ENCODE measurements around the gene IQGAP2. TPM values are rescaled to one million over a fixed set of nuclear protein-coding genes. Genes with fewer than 3 reads are reported as not detected.

IQGAP2 gene
- total RNA-seq, 1 experiment from 2014 or later: 1.5 TPM

- TF ChIP-seq CTCF (IDR thresholded peaks at IDR 0.05; ENCODE audit: unreplicated experiment): no peak
- Mint-ChIP-seq H3K27ac (ENCODE audit: low read depth, unreplicated experiment) (no peak overlapping the region), H3K27me3 (ENCODE audit: insufficient read depth, unreplicated experiment) (no peaks in the 10 kb centered on the region), H3K36me3 (ENCODE audit: insufficient read depth, unreplicated experiment) (no peaks in the 10 kb centered on the region), H3K4me1 (ENCODE audit: insufficient read depth, unreplicated experiment) (peaks cover 11% of the 10 kb centered on the region), H3K9me3 (ENCODE audit: unreplicated experiment) (peaks cover 7% of the 10 kb centered on the region), H3K4me3 (ENCODE audit: unreplicated experiment) (no peak overlapping the region)
- CTCF ChIA-PET: interaction anchor here (1.1 to 1.9 kb wide), 2 partner anchors 19 to 39 kb away, joined by 4 read pairs; partner anchors contain the start of gene IQGAP2
- intact Hi-C loops (cut with micrococcal nuclease): no loop called here
- no peak for DNase-seq (ENCODE audit: unreplicated experiment)
- POLR2A ChIA-PET: no interaction called here
- no TSS peak for BruUV-seq (replicated peaks)
Measured at GRCh38 chr5:76364226-76364589, 38.9 kb upstream of the IQGAP2 start.

GRCh38 chr5:76365561-76365960 lies 37.5 kb upstream of the IQGAP2 start:
- Mint-ChIP-seq H3K27me3 (ENCODE audit: insufficient read depth, unreplicated experiment) (no peaks in the 10 kb centered on the region), H3K4me1 (ENCODE audit: insufficient read depth, unreplicated experiment) (peaks cover 11% of the 10 kb centered on the region), H3K4me3 (ENCODE audit: unreplicated experiment) (no peak overlapping the region), H3K27ac (ENCODE audit: low read depth, unreplicated experiment) (no peak overlapping the region), H3K9me3 (ENCODE audit: unreplicated experiment) (peaks cover 7% of the 10 kb centered on the region), H3K36me3 (ENCODE audit: insufficient read depth, unreplicated experiment) (no peaks in the 10 kb centered on the region)
- ChIA-PET POLR2A (no interaction called here), CTCF (interaction anchor here (1.2 kb wide), 1 partner anchor 28 kb away, joined by 5 read pairs; no protein-coding TSS in a partner anchor)
- TF ChIP-seq CTCF (IDR thresholded peaks at IDR 0.05; ENCODE audit: unreplicated experiment): no peak
- no peak for DNase-seq (ENCODE audit: unreplicated experiment)
- BruUV-seq (replicated peaks): no TSS peak
- intact Hi-C loops (cut with micrococcal nuclease): no loop called here

GRCh38 chr5:76366596-76366995 lies 36.5 kb upstream of the IQGAP2 start:
- POLR2A ChIA-PET: no interaction called here

GRCh38 chr5:76367623-76368371 lies 35.3 kb upstream of the IQGAP2 start:
- H3K27ac Mint-ChIP-seq (ENCODE audit: low read depth, unreplicated experiment): no peak overlapping the region
- no TSS peak for BruUV-seq (replicated peaks)
- peak; percentile 67 for DNase-seq (ENCODE audit: unreplicated experiment)
- H3K4me1 Mint-ChIP-seq (ENCODE audit: insufficient read depth, unreplicated experiment): peaks cover 12% of the 10 kb centered on the region
- ChIA-PET CTCF (no interaction called here), POLR2A (no interaction called here)
- no peaks in the 10 kb centered on the region for H3K27me3 Mint-ChIP-seq (ENCODE audit: insufficient read depth, unreplicated experiment)
- intact Hi-C loops (cut with micrococcal nuclease): no loop called here
- H3K36me3 Mint-ChIP-seq (ENCODE audit: insufficient read depth, unreplicated experiment): no peaks in the 10 kb centered on the region
- no peak overlapping the region for H3K4me3 Mint-ChIP-seq (ENCODE audit: unreplicated experiment)
- H3K9me3 Mint-ChIP-seq (ENCODE audit: unreplicated experiment): peaks cover 7% of the 10 kb centered on the region
- no peak for TF ChIP-seq CTCF (IDR thresholded peaks at IDR 0.05; ENCODE audit: unreplicated experiment)

More at GRCh38 chr5:76366596-76366995, 36.5 kb upstream of the IQGAP2 start:
- intact Hi-C loops (cut with micrococcal nuclease): no loop called here
- no peak for DNase-seq (ENCODE audit: unreplicated experiment)
- Mint-ChIP-seq H3K9me3 (ENCODE audit: unreplicated experiment) (peaks cover 7% of the 10 kb centered on the region), H3K4me1 (ENCODE audit: insufficient read depth, unreplicated experiment) (peaks cover 7% of the 10 kb centered on the region), H3K4me3 (ENCODE audit: unreplicated experiment) (no peak overlapping the region), H3K27me3 (ENCODE audit: insufficient read depth, unreplicated experiment) (no peaks in the 10 kb centered on the region), H3K36me3 (ENCODE audit: insufficient read depth, unreplicated experiment) (no peaks in the 10 kb centered on the region), H3K27ac (ENCODE audit: low read depth, unreplicated experiment) (no peak overlapping the region)
- CTCF ChIA-PET: interaction anchor here (0.6 kb wide), 1 partner anchor 185 kb away, joined by 3 read pairs; no protein-coding TSS in a partner anchor
- no TSS peak for BruUV-seq (replicated peaks)
- no peak for TF ChIP-seq CTCF (IDR thresholded peaks at IDR 0.05; ENCODE audit: unreplicated experiment)
